Endodermal cell (in vitro differentiated cells): ENCODE measurements around the gene TSC1. TPM values are rescaled to one million over a fixed set of nuclear protein-coding genes. Genes with fewer than 3 reads are reported as not detected.

ENCODE experiments used
- DNase-seq: peaks from one replicate; pipeline ENCODE4 v3.0.0-alpha.2; 2017
- H3K27ac ChIP-seq: 2 replicates; pipeline ENCODE4 v1.5.1; 2013; ENCODE audit warnings: mild to moderate bottlenecking, low read depth, low read length, moderate library complexity
- H3K27me3 ChIP-seq: 2 replicates; pipeline ENCODE4 v1.6.1; 2013; ENCODE audit warnings: mild to moderate bottlenecking, low read length, moderate library complexity; ENCODE audit not compliant: insufficient read depth, control insufficient read depth, poor library complexity, severe bottlenecking
- H3K36me3 ChIP-seq: 2 replicates; pipeline ENCODE4 v1.7.0; 2013; ENCODE audit warnings: mild to moderate bottlenecking, low read length, moderate library complexity; ENCODE audit not compliant: control insufficient read depth, insufficient read depth
- H3K4me1 ChIP-seq: one replicate; pipeline ENCODE4 v1.7.0; 2013; ENCODE audit warnings: low read length; ENCODE audit not compliant: control insufficient read depth, insufficient read depth
- H3K4me3 ChIP-seq: 2 replicates; pipeline ENCODE4 v1.5.1; 2013; ENCODE audit warnings: mild to moderate bottlenecking, low read length, moderate library complexity
- H3K9ac ChIP-seq: 2 replicates; pipeline ENCODE4 v1.6.1; 2013; ENCODE audit warnings: mild to moderate bottlenecking, low read length, moderate library complexity; ENCODE audit not compliant: poor library complexity, severe bottlenecking; ENCODE audit errors: extremely low read depth
- H3K9me3 ChIP-seq: 2 replicates; pipeline ENCODE4 v1.6.1; 2013; ENCODE audit warnings: mild to moderate bottlenecking, low read length, moderate library complexity; ENCODE audit not compliant: control insufficient read depth
- H3K27ac Mint-ChIP-seq: 2 replicates; pipeline ENCODE4 v1.8.0; 2020; ENCODE audit warnings: mixed read lengths
- H3K27me3 Mint-ChIP-seq: 2 replicates; pipeline ENCODE4 v1.8.0; 2021; ENCODE audit warnings: mild to moderate bottlenecking, mixed read lengths; ENCODE audit not compliant: insufficient read depth
- H3K36me3 Mint-ChIP-seq: 2 replicates; pipeline ENCODE4 v1.8.0; 2020; ENCODE audit warnings: low read depth, mixed read lengths
- H3K4me1 Mint-ChIP-seq: 2 replicates; pipeline ENCODE4 v1.8.0; 2020; ENCODE audit warnings: mixed read lengths
- H3K4me3 Mint-ChIP-seq: 2 replicates; pipeline ENCODE4 v1.8.0; 2020; ENCODE audit warnings: mild to moderate bottlenecking, moderate library complexity, mixed read lengths
- H3K9me3 Mint-ChIP-seq: 2 replicates; pipeline ENCODE4 v1.8.0; 2020; ENCODE audit warnings: mild to moderate bottlenecking, mixed read lengths
- CTCF ChIP-seq: fragments of 200-600 bp; sonication (generic); conservative IDR thresholded peaks from 2 replicates; pipeline ENCODE4 v1.5.0; 2021; ENCODE audit warnings: antibody characterized with exemption, mild to moderate bottlenecking
- WGBS, 2 experiments: methylation state at CpG; one replicate each; pipeline versions ENCODE4 v1.1.5 to v1.1.7; 2013; ENCODE audit warnings: missing lambda C conversion rate in 2 of 2, mixed read lengths in 1 of 2; ENCODE audit not compliant: insufficient coverage in 1 of 2, insufficient read length in 1 of 2; 5-methylcytosine and 5-hydroxymethylcytosine counted together
- microRNA-seq: library from miRNA; unstranded; fragments of <30 nt; microRNA quantifications from one replicate; pipeline ENCODE4 v1.2.0, GENCODE V29; 2020; ENCODE audit warnings: borderline microRNAs expressed
- total RNA-seq, 2 donors: library from RNA; stranded (reverse); fragmentation: NEBNext Ultra II Directional in 1 of 2; extraction: Animal tissue kit (Norgen Biotek cat#: 25700) in 1 of 2; gene quantifications; 2 replicates in 1 of 2; 3 replicates in 1 of 2; pipeline ENCODE4 v1.2.1, GENCODE V29; 2021

The TSC1 gene
- total RNA-seq, 2 donors from 2014 or later: 67.8 to 72.9 TPM

GRCh38 chr9:132846109-132846917, 98.1 kb downstream of the TSC1 start:
- Histone ChIP-seq H3K36me3 (no peaks in the 10 kb centered on the region), H3K9me3 (no peaks in the 10 kb centered on the region), H3K27ac (no peak overlapping the region), H3K27me3 (no peaks in the 10 kb centered on the region), H3K9ac (no peak overlapping the region), H3K4me1 (no peaks in the 10 kb centered on the region), H3K4me3 (no peak overlapping the region)
- no peak for TF ChIP-seq CTCF
- Mint-ChIP-seq H3K36me3 (no peaks in the 10 kb centered on the region), H3K4me3 (no peak overlapping the region), H3K27ac (no peak overlapping the region), H3K4me1 (peaks cover 3% of the 10 kb centered on the region), H3K27me3 (no peaks in the 10 kb centered on the region), H3K9me3 (no peaks in the 10 kb centered on the region)
- DNase-seq: no peak
- 88 to 91% methylated on average over 8 to 12 of the region's 12 CpGs for WGBS, 2 experiments

GRCh38 chr9:132842124-132843044, 102.0 kb downstream of the TSC1 start:
- H3K4me1 Mint-ChIP-seq: peaks cover 3% of the 10 kb centered on the region

More at GRCh38 chr9:132842124-132843044, 102.0 kb downstream of the TSC1 start:
- H3K36me3 Mint-ChIP-seq: no peaks in the 10 kb centered on the region
- H3K4me3 Mint-ChIP-seq: no peak overlapping the region
- Histone ChIP-seq H3K27me3 (no peaks in the 10 kb centered on the region), H3K4me3 (no peak overlapping the region), H3K36me3 (no peaks in the 10 kb centered on the region), H3K4me1 (no peaks in the 10 kb centered on the region), H3K9me3 (no peaks in the 10 kb centered on the region), H3K27ac (no peak overlapping the region), H3K9ac (no peak overlapping the region)
- H3K9me3 Mint-ChIP-seq: no peaks in the 10 kb centered on the region
- no peaks in the 10 kb centered on the region for H3K27me3 Mint-ChIP-seq
- no peak overlapping the region for H3K27ac Mint-ChIP-seq
- TF ChIP-seq CTCF: no peak
- no peak for DNase-seq
- WGBS, 2 experiments: 88 to 91% methylated on average over 5 of the region's 5 CpGs

Small RNA genes within 50 kb of the gene (microRNA-seq; reads per million reads assigned to microRNA genes)
- not detected for gene MIR548AW

Other genes starting within 250 kb of the TSC1 start
- gene AK8, start 66.3 kb downstream of the TSC1 start, total RNA-seq: 1 to 10 TPM; 1.3 to 2.6 TPM
- gene SPACA9, start 65.7 kb downstream of the TSC1 start, total RNA-seq: 1 to 10 TPM; 3.1 to 3.4 TPM
- gene GFI1B, start 34.1 kb upstream of the TSC1 start, total RNA-seq: under 1 TPM in 1 of 2 donors, not detected in 1; 0.44 TPM
- gene GTF3C5, start 86.4 kb upstream of the TSC1 start, total RNA-seq: 10 to 100 TPM; 89.7 to 94.6 TPM
- gene CEL, start 117.4 kb upstream of the TSC1 start, total RNA-seq: 1 to 10 TPM; 1.7 to 3.3 TPM
- gene RALGDS, start 176.6 kb upstream of the TSC1 start, total RNA-seq: 10 to 100 TPM; 28.0 to 30.7 TPM
- 10 to 100 TPM; 28.2 to 29.1 TPM for gene GBGT1, start 219.3 kb upstream of the TSC1 start, total RNA-seq